GM19468 (cell line): ENCODE results near the gene OR2D2.
"Not testable (repeated sequence)": the region's sequence is repeated elsewhere in the genome, so short reads cannot be mapped to it uniquely, and the experiment has no call there.

Experiments
- ATAC-seq: cut with Tn5 transposase; IDR thresholded peaks from one replicate; pipeline ENCODE4 v1.9.1; 2021; ENCODE audit warnings: mild to moderate bottlenecking, moderate library complexity, moderate number of reproducible peaks; ENCODE audit not compliant: unreplicated experiment; ENCODE audit errors: extremely low read depth

The OR2D2 gene

GRCh38 chr11:6892400-6892799 is at the start of gene OR2D2:
Gene OR2D2, minus strand, starts transcription at chr11:6892500. Its CDS starts 0 bp downstream, at chr11:6892500.
- ATAC-seq = no peak

GRCh38 chr11:6941970-6942369 is 49.7 kb upstream of the OR2D2 start:
- no peak for ATAC-seq

GRCh38 chr11:6932145-6932544 is 39.8 kb upstream of the OR2D2 start:
- ATAC-seq = no peak

GRCh38 chr11:6931146-6931713 is 38.9 kb upstream of the OR2D2 start:
- no peak for ATAC-seq

- ATAC-seq = no peak
Observed at GRCh38 chr11:6928916-6929315, 36.6 kb upstream of the OR2D2 start.

GRCh38 chr11:6927030-6927617 is 34.8 kb upstream of the OR2D2 start:
- peak; percentile 51 for ATAC-seq

- ATAC-seq = no peak
Observed at GRCh38 chr11:6926208-6927029, 34.1 kb upstream of the OR2D2 start, which contains the start of gene ZNF215. Gene ZNF215, plus strand, starts transcription at chr11:6926426. Its CDS starts 5,847 bp downstream, at chr11:6932273.

- ATAC-seq = no peak
Observed at GRCh38 chr11:6925636-6926207, 33.4 kb upstream of the OR2D2 start.

GRCh38 chr11:6925007-6925577 is 32.8 kb upstream of the OR2D2 start:
- no peak for ATAC-seq

- no peak for ATAC-seq
Observed at GRCh38 chr11:6920702-6921101, 28.4 kb upstream of the OR2D2 start, which contains the start of gene OR2D3. Gene OR2D3, plus strand, starts transcription at chr11:6921002. Its CDS starts 0 bp downstream, at chr11:6921002.

- ATAC-seq = no peak
Observed at GRCh38 chr11:6919698-6920097, 27.4 kb upstream of the OR2D2 start.

GRCh38 chr11:6911948-6912347 is 19.6 kb upstream of the OR2D2 start:
- no peak for ATAC-seq

GRCh38 chr11:6911378-6911777 is 19.1 kb upstream of the OR2D2 start:
- no peak for ATAC-seq

GRCh38 chr11:6904804-6905203 is 12.5 kb upstream of the OR2D2 start:
- not testable (repeated sequence) for ATAC-seq

GRCh38 chr11:6900327-6900999 is 8.2 kb upstream of the OR2D2 start:
- ATAC-seq = no peak

- ATAC-seq = no peak
Observed at GRCh38 chr11:6898911-6899310, 6.6 kb upstream of the OR2D2 start.

GRCh38 chr11:6895010-6895409 is 2.7 kb upstream of the OR2D2 start:
- peak; percentile 81 for ATAC-seq

GRCh38 chr11:6894097-6894496 is 1.8 kb upstream of the OR2D2 start:
- ATAC-seq = no peak

- no peak for ATAC-seq
Observed at GRCh38 chr11:6889835-6890234, 2.5 kb downstream of the OR2D2 start.

GRCh38 chr11:6888830-6889229 is 3.5 kb downstream of the OR2D2 start:
- no peak for ATAC-seq
